ENCODE data around the gene PCSK1.
"Not testable (repeated sequence)": the region's sequence is repeated elsewhere in the genome, so short reads cannot be mapped to it uniquely, and the experiment has no call there.

The PCSK1 gene

DNA sequence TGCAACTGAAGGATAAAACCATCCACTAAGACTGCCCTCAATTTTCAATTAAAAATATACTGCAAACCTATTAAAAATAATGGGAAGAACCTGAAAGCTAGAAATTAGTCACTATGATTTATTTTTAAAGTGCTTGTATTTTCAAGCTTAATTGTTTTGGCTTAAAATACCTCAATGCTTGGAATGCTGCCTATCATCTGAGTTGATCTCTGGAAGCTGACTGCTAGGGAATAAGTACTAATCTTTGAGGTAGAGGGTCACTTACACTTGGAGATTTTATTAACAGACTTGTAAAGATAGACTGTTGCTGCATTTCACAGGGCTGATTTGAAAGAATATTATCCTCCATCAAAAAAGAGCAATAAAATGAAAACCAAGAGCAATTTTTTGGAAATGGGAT, 6.2 kb downstream of the PCSK1 start:
- DNase-seq (ENCODE audit: low spot score) = no peak

DNA sequence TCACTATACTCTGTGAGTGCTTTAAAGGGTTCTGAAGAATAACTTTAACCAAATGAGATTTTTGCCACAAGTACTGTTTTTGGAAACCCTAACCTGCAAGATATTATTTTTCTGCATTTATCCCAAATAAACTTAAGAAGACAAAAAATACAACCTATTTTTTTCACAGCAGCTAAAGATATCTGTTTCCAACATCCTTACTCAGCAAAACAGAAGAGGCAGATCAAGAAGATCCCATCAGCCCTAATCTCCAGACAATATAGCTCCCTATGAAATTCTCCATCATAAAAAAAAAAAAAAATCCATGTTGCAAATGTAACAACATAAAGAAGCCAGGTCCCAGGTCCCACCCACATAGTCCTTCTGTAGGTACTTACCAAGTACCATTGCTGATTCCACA, 7.6 kb downstream of the PCSK1 start:
- DNase-seq (ENCODE audit: low spot score) = no peak

DNA sequence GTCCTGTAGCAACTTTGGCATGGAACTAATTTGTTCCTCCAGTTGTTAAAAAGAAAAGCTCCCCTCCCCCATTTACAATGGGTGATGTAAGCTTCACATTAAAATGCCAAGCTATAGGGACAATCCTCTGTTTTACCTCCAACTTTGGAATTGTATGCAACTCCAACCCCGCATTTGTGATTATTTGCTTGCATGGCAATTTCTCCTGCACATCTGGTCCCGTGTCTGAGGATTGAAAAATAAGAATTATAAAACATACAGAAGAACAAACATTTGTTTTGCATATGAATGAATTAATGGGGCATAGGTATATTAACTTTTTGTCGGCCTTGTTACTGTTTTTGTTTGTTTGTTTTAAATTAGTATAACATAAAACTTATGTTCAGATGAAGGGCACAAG, 17.2 kb downstream of the PCSK1 start:
- DNase-seq (ENCODE audit: low spot score) = no peak

DNA sequence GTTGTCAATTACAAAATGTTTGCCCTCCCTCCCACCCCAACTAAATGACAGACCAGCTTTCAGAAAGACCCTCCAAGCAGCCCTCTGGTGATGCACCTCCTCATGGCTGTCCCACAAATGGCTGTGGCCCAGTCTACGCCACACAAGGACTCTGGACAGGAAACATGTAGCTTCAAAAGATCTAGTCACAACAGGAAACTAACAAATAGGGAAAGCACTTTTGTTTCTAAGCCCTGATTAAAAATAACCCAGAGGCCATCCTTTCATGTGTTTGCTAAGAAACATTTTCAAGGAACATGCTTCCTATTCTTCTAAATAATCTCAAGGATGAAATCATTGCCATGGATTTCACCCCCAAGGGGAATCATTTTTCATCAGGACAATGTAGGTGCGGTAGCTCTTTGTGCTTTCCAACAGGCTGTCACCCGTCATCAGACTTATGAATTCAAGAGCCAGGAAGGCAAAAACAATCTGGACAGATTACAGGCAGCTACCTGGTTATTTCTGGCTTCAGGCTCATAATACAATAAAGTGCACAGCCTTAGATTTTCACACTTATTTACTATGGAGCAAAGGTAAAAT, 20.1 kb downstream of the PCSK1 start:
- no peak for DNase-seq (ENCODE audit: low spot score)

DNA sequence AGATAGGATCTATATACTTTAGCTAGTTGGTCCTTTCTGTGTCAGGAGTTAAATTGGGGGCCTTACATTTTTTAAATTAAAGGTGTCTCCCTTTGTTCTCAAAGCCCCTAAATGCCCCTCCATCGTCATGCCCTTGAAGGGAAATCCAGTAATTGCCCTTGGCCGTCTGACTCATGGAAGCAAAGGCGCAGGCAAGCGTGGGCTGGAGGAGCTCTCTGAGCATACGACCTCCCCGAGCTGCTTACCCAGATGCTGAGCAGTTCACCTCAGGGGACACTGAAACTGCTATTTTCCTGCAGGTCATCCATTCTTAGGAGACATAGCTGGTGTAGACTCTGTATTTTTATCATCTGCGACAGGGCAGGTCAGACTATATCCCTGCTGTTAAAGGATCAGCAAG, 23.0 kb downstream of the PCSK1 start:
- DNase-seq (ENCODE audit: low spot score) = no peak

DNA sequence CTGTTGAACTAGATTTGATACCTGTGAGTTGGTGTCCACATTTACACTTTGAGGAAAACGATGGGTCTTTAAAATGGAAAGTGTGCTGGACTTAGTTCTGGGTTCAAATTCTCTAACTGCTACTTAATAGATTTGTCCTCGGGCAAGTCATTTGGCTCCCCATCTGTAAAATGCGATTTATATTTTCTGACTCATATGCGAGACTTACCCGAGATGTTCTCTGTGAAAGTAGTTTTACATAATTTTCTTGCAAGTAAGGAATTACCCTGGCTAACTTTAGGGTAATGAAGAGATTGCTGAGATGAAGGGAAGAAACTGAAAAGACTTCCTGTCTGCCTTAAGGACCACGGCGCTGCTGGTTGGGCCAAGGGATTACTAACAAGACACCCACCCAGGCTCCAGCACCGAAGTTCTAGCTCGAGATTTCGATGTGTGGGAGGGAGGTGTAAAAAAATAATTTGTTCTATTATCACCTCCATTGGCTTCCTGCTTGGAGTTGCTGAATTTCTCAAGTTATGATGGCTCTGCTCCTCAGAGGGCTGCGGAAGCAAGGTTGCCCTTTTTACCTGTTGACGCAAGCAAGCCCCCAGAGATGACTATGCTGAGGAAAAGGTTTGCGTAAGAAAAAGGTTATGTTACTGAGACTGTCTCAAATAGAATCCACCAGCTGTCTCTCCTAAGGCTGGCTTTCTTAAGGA, 24.1 kb downstream of the PCSK1 start:
- DNase-seq (ENCODE audit: low spot score) = no peak

DNA sequence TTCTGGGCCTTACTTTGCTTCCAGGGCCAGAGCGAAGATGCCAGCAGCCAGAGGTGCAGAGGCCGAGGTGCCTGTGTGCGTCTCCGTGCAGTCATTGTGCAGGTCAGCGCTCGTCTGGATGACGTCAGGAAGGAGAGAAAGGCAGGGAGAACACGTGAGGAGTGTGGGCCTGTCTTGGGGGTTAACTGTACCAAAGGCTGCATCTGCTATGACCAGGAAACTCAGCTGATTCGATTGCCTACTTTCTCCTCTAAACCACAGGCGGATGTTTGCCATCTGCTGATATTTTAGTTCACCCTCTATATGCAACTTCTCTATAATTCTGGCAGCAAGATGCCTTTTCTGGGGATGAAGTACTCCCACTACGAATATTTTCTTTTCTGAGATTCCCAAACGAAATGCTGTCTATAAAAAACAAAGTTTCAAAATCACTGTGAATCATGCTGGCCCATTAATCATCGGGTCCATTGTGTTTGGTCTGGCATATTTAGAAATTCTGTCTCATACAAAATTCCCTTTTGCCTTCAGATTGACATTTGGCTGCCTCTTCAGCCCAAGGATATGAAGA, 24.8 kb downstream of the PCSK1 start:
- no peak for DNase-seq (ENCODE audit: low spot score)

DNA sequence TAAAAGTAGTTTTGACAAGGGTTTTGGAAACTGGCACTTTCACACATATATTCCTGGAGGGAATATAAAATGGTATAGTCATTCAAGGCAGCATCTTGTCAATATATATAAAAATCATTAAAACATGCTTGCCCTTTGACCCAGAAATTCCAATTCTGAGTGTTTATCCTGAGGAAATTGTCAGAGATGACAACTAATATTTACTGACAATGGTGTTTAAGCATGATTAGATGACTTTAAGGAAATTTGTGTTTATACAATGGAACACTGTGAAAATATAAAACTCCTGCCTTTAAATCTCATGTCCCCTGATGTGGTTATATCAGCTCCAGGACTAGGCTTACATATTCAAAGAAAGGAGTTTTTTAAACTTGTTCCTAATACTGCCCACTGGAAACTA, 25.6 kb downstream of the PCSK1 start:
- DNase-seq (ENCODE audit: low spot score) = no peak

DNA sequence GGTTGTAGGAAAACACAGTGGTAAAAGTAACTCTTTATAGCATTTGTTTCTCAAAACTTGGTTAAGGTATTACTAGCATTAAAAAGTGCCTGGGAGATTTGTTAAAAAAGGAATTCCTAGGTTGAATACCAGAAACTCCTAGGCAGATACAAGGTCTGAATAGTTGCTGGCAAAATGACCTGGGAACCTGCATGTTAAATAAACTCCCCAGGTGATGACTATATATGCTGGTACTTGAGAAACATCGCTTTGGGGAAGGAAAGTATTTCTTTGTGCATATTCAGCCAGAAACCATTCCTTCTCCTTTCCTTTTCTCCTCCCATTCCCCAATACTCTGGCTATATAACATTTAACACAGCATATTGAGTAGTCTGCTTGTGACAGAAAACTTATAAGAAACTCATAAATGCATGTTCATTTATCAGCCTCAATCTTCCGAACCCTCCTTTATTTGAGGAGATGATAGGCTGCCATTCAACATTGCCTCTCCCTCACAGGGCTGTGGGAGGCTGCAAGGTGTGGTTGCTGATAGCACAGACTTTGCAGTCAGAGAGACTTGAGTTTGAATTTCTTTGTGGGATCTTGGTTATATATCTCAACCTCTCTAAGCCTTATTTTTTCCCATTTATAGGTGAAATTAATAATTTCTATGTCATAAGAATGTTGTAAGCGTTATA, 28.7 kb downstream of the PCSK1 start:
- DNase-seq (ENCODE audit: low spot score) = no peak

DNA sequence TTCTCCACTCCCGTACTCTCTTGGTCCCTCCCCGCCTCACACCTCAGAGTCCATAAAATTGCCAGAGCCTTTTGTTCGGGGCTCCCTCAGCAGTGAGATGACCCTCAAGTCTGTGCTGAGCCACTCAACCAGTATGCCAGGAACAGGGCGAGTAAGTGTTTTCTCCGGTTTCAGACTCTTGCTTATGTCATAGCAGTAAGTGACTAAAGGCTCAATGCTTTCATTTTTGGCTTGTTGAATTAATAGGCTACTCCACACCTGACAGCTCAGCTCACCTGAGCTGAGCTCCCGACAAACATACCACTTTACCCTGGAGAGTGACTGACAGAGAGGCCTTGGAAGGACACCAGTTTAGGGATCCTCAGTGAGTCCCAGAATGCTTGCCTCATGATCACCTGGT, 30.5 kb downstream of the PCSK1 start:
- DNase-seq (ENCODE audit: low spot score) = no peak

DNA sequence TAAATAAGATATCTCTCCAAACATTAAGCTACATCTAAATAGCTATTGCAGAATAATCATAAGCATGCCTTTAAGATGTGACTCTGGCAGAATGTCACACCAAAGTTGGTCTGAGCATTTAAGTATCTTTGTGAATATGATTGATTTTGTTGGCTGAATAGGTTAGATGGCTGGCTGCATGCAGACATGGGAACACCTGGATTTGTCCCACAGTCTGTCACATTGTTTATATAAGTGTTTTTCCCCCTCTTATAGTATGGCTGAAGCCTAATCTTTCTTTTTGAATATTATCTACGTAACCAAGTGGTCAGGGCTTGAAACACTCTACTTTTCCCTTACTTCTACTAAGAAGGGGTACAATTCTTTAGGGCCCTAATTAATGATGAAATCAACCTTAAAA, 36.2 kb downstream of the PCSK1 start:
- DNase-seq (ENCODE audit: low spot score) = no peak

DNA sequence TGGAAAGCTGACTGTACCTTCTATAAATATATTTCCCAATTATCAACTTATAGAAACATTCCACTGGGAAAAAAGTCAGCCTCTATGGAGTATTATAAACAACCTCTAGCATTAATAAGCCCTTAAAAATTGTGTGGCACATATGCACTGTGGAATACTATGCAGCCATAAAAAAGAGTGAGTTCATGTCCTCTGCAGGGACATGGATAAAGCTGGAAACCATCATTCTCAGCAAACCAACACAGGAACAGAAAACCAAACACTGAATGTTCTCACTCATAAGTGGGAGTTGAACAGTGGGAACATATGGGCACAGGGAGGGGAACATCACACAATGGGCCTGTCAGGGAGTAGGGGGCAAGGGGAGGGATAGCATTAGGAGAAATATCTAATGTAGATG, 37.8 kb downstream of the PCSK1 start:
- DNase-seq (ENCODE audit: low spot score) = not testable (repeated sequence)

DNA sequence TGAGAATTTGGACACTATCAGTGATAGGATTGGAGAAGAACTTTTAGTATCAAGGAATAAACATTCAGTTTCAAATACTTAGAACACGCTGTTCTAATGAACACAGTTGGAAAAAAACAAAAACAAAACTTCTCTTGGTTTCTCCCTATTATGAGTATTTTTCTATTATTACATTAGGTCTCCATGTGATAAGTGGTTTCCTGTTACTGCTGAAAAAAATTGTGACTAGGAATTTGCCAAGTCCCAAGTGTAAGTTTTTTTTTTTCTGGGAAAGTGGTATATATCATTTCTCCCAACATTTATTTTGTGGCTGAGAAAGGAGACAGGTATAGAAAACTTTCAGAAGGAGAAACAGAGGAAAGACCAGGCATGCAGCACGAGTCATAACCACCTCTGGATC, 41.1 kb downstream of the PCSK1 start:
- no peak for DNase-seq (ENCODE audit: low spot score)

DNA sequence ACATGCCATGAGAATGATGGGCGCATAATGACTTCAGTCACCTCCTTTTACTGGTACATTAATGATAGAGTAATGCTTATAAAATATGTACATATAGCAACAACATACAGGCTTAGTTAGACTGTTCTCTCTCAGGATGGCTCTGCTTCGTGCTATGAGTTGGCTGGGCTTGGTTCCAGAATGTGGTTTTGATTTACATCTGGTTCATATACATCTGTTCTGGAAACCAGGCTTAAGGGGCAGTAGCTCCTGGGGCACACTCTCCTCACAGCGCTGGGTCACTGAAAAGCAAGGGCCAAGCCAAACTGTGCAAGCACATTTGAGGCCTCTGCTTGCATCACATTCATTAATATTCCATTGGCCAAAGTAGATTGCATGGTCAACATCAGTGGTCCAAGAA, 44.9 kb downstream of the PCSK1 start:
- no peak for DNase-seq (ENCODE audit: low spot score)

DNA sequence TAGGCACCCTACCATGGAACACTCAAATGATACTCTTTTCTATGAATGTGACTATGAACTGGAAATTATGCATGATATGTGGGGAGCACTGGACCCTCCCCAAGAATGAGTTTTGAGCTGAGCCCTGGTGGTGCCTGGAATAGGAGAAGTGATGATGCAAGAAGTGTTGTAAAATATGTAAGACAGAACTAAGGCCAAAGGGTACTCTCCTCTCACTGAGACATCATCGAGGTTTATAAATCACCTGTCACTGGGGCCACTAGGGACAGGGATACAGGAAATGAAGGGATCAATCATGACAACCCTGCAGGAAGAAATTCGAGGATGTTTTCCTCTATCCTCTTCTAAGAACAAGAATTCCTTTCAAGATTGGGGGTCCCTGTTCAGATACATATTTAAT, 45.4 kb downstream of the PCSK1 start:
- DNase-seq (ENCODE audit: low spot score) = no peak

DNA sequence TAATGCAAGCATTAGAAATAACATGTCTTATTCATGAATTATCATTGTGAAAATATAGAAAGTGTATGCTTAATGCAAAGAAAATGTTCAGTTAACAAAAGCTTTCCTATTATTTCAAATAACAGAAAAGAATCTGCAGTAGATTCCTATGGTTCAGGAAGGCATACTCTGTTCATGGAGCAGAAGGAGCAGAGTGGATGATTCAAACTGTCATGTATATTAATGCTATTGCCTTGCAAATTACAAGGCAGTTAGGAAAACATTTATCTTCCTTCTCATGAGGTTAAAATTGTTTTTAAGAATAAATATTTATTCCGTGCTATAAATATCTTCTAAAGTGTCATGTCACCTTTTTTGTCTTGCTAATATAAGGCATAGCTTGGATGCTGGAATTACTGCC, 47.5 kb downstream of the PCSK1 start:
- no peak for DNase-seq (ENCODE audit: low spot score)

DNA sequence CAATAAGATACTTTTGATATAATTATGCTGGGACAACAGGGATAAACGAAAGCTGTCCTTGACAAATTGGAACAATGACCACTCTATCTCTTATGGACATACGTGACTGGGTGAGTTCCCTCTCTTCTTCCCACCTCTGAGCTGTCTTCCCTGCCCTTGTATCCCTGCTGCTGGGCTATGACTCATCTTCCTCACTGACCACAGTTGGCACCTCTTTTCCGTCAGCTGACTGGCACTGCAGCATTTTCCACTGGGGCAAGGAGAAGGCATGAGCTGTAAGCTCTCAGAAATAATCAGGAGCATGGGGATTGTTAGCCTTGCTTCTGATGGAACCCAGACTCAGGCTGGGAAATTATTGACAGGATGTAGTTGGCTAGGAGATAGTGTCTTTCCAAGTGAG, 48.7 kb downstream of the PCSK1 start:
- no peak for DNase-seq (ENCODE audit: low spot score)

DNA sequence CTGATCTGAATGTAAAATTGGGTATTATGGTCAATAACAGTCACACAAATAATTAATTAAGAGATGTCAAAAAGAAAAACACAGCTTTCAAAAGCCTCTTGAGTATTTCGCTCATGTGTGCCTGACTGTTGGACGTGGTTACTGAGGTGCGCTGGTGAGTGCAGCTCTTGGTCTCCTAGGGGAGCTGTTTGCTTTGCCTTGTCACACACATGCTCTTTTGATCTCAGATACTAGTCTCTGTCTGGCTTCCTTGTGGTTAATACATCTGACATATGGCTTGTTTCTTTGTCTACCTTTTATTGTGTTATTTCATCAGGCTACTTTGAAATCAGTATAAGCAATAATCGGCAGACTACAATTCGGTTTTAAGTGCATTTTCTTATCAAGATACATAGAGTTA, 51.5 kb downstream of the PCSK1 start:
- no peak for DNase-seq (ENCODE audit: low spot score)

DNA sequence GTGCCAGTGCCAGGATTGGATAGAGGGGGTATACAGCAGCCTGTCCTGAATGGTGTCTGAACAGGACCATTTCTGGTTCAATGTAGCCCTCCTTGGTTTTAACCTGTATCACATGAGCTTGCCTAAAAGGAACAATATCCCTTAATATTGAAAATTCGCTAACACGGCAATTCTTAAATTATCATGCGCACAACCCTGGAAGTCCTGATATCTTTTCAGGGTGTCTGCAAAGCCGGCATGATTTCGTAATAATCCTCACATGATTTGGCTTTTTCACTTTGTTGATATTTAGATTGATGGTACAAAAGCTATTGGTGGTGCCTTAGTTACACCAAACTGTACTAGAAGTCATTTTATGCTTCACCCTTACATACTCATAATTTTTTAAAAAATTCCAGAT, 53.2 kb downstream of the PCSK1 start:
- no peak for DNase-seq (ENCODE audit: low spot score)

DNA sequence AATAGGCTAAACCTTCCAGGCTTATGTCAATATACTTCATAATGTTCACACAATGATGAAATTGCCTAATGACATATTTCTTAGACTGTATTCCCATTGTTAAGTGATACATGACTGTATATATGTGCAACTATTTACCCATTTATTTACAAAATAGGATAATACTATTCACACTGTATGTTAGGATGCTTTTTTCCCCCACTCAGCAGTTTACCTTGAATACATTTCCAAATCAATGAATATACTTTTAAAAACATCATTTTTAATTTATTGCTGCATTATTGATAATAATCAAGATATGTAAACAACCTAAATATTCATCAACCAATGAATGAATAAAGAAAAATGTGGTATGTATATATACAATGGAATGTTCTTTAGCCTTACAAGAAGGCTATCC, 55.5 kb downstream of the PCSK1 start:
- DNase-seq (ENCODE audit: low spot score) = no peak

DNA sequence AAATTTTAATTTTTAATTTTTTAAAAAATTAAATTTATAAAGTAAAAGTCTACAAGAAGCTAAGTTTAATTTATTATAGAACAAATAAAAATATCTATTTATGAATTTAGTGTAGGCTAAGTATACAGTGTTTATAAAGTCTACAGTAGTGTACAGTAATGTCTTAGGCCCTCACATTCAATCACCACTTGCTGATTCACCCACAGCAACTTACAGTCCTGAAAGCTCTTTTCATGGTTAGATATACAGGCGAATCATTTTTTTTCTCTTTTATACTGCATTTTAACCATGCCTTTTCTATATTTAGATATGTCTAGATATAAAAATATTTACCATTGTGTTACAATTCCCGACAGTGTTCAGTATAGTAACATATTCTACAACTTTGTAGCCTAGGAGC, 55.9 kb downstream of the PCSK1 start:
- DNase-seq (ENCODE audit: low spot score) = no peak

DNA sequence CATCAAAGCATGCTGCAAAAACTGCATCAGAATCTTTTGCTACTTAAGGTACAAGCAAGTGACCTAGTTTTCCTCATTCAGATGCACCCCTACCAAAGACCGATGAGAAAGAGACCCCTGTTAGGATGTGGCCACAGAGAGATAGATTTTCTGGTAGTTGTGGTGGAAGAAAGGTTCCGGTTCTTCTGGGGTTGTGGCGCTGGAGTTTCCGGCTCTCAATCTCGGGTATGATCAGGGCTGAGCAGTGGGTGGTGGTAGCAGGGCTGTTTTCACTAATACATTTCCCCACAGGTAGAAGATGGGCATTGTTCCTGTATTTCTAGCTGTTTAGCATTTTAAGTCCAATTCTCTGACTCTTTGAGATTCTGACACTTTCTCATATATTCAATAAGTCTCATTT, 58.4 kb downstream of the PCSK1 start:
- peak; percentile 3 for DNase-seq (ENCODE audit: low spot score)

DNA sequence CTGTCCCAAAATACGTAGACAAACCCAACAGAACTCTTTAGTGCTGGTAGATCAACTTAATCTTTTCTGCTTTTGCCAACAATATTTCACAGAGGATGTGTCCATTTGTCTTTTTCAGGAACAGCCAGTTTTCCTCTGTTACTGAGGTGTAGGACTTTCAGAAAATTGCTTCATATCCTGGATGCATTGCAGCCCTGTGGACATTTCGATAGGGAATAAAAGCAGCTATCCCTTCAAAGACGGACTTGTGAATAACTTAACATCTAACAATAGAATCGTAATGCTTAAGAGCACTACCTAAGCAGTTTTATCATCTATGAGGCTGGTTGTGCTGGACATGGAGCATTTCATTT, 59.7 kb downstream of the PCSK1 start:
- DNase-seq (ENCODE audit: low spot score) = no peak

All from activated CD4-positive, alpha-beta T cell treated with anti-CD3 and anti-CD28 coated beads, Interleukin-2, Interleukin-4, amounts not matched to agents 100 ng/mL and 50 ng/mL, durations not matched to agents 16 hours and 8 hours (primary cell).